LNCAP (cell line): ENCODE data around the gene PHRF1.

Experiments used
- TF ChIP-seq, protein P1 (sequence below): fragments of 450-650 bp; IDR thresholded peaks from 2 replicates; pipeline ENCODE4 v1.5.1; 2017; ENCODE audit warnings: mild to moderate bottlenecking

Gene PHRF1

DNA sequence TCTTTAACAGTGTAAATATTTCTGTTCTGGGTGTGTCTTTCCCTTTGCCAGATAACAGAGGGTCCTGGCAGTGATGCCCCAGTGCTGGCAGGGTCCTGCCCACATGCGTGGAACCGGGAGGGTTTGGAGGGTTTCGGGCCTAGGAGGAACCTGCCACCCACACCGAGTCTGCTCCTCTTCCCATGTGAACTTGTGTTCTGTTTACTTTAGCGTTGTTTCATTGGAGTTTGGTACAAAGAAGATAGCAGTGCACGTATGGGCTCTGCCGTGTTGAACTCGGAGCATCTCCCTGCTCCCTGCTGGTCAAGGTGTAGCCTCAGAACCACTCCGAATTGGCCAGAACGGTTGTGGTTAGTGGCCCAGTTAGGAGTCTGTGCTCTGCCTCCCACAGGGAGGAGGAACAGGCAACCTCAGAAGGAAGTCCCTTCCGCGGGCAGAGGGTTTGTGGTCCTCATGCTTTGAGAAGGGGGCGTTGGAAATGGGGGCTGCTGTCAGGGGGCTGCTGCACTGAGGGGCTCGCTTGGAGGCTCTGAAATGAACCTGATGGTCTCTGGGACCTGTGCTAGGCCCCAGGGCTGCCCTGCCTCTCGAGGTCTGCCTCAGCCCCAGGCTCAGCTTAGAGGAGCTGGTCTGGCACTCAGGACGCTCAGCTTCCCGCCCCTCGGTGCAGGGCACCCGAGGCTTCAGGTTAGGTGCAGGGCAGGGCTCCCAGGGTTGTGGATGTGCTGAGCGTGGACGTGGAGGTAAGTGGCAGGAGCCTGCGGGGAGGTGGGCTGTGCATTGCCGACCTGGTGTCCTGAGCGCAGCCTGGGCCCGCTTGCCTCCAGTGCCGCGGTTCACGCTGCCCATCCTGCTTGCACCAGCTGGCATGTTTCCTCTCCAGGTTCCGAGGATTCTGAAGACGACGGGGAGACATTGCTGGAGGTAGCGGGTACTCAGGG is 10.4 kb downstream of the PHRF1 start:
- TF ChIP-seq, protein P1, sequence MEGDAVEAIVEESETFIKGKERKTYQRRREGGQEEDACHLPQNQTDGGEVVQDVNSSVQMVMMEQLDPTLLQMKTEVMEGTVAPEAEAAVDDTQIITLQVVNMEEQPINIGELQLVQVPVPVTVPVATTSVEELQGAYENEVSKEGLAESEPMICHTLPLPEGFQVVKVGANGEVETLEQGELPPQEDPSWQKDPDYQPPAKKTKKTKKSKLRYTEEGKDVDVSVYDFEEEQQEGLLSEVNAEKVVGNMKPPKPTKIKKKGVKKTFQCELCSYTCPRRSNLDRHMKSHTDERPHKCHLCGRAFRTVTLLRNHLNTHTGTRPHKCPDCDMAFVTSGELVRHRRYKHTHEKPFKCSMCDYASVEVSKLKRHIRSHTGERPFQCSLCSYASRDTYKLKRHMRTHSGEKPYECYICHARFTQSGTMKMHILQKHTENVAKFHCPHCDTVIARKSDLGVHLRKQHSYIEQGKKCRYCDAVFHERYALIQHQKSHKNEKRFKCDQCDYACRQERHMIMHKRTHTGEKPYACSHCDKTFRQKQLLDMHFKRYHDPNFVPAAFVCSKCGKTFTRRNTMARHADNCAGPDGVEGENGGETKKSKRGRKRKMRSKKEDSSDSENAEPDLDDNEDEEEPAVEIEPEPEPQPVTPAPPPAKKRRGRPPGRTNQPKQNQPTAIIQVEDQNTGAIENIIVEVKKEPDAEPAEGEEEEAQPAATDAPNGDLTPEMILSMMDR: no peak

DNA sequence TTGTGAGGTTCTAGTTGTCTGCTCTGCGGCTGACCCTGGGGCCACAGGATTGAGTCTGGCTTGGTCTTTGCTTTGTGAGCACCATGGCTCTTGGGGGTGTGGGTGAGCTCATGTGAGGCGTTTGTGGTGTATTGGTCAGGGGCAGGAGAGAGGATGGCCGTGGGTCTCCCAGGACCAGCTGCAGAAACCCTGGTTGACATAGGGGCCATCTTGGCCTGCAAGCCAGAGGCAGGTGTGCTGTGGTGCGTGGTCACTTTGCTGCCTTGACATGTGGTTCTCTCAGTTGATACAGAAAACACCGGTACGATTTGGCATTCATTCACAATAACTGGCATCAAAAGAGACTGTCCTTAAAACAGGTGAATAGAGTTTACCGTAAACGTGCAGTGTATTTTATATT is 11.3 kb downstream of the PHRF1 start:
- TF ChIP-seq, protein P1: no peak

DNA sequence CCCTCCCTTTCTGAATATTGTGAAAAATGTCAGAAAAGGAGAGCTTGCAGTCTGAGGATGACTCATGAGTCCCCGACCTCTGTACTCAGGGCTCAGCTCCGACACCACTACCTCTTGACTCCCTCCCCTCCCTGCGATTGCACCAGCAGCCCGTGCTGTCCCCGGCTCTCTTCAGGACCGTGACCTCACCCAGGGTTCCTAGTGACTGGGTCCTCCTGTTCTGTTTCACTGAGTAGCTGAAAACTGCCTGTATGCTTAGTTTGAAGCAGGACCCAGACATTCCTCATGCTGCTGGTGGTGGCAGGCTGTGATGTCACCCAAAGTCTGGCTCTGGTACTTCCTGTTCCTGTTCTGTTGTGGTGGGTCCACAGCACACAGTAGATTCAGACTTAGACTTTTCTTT is 11.7 kb downstream of the PHRF1 start:
- TF ChIP-seq, protein P1: no peak

DNA sequence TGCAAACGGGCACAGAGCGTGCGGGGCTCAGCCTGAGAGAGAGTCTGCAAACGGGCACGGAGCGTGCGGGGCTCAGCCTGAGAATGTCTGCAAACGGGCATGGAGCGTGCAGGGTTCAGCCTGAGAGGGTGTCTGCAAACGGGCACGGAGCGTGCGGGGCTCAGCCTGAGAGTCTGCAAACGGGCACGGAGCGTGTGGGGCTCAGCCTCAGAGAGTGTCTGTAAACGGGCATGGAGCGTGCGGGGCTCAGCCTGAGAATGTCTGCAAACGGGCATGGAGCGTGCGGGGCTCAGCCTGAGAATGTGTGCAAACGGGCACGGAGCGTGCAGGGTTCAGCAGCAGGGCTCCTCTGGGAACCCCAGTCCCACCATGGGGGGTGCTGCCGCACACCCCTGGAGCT is 13.5 kb downstream of the PHRF1 start:
- TF ChIP-seq, protein P1: no peak

DNA sequence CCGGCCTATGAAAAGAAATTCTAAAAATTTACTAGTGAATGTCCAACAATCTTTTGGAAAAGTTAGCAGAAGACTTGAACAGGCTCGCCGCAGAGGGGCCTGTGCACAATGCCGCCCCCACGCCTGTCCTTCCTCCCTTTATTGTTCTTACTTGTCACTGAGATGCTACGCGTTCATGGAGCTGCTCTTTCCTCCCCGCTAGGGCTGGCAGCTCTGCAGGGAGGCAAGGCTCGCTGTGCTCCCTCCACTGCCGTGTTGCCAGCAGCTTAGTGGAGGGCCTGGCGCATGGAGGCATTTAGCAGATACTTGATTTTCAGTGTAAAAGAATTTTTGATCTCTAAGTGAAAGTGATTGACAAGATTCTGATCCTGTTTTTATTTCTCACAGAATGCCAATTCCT is 14.7 kb downstream of the PHRF1 start:
- TF ChIP-seq, protein P1: no peak

DNA sequence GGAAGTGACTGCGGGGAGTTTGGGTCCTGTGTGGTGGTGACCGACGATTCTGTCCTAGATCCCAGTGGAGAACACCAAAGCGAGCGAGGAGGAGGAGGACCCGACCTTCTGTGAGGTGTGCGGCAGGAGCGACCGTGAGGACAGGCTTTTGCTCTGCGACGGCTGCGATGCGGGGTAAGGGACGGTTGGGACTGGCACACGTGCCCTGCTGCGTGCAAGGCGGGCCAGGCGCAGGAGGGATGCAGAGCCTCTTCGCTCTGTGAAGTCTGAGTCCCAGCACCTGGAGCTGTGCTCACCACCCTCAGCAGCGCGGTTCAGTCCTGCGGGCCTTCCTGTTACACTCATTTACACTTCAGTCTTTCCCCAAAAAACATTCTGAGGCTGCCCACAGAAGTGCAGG is 16.2 kb downstream of the PHRF1 start:
- TF ChIP-seq, protein P1: no peak

DNA sequence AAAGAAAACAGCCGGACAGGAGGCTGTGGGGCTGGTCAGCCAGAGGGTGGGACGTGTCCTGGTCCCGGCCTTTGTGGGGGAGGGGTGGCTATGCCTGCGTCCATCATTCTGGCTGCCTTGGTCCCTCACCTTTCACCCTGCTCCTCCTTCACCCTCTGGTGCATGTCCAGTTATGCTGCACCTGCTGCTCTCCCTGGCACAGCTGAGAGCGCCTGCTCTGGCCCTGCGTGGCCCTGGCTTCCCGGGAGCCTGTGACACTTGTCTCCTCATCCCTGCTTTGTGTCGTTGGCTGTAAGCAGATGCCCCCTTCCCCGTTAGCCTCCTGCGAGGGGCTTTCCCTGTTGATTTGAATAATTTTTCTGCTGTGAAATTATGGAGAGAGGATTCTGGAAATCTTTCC is 16.6 kb downstream of the PHRF1 start:
- TF ChIP-seq, protein P1: no peak
